ENCODE data around the gene ATP2A1.
"Not testable (repeated sequence)": the region's sequence is repeated elsewhere in the genome, so short reads cannot be mapped to it uniquely, and the experiment has no call there.

The ATP2A1 gene

DNA sequence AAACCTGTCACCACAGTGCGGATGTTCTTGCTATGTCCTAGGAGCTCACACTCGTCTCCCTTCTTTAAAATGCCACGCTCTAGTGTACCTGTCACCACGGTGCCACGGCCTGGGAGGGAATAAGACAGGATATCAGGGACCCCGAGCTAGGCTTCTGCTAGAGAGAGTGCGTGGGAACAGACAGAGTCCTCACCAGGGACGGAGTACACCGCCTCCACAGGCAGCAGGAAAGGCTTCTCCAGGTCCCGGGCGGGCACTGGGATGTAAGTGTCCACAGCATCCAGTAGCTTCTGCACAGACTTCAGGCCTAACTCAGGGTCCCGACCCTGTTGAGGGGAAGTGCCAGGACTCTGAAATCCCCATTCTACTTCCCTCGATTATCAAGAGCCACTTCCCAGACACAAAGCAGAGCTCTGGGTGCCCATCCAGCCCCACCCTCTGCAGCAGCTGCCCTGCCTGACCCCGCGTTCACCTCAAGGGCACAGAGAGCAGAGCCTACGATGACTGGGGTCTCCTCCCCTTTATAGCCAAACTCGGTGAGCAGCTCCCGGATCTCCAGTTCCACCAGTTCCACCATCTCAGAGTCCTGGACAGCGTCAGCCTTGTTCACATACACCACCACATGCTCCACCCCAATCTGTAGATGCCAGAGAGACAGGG lies 33.9 kb upstream of the ATP2A1 start:
- peak overlapping the region; percentile 95 to 98 for H3K4me3 Mint-ChIP-seq
- no peaks in the 10 kb centered on the region for H3K9me3 Mint-ChIP-seq
- peaks cover 46% of the 10 kb centered on the region for H3K4me1 Mint-ChIP-seq
- DNase-seq, result no peak
- ATAC-seq, result no peak
- H3K27ac Mint-ChIP-seq, result peak overlapping the region in 1 of 2 donors; percentile 42
- no peaks in the 10 kb centered on the region for H3K27me3 Mint-ChIP-seq

DNA sequence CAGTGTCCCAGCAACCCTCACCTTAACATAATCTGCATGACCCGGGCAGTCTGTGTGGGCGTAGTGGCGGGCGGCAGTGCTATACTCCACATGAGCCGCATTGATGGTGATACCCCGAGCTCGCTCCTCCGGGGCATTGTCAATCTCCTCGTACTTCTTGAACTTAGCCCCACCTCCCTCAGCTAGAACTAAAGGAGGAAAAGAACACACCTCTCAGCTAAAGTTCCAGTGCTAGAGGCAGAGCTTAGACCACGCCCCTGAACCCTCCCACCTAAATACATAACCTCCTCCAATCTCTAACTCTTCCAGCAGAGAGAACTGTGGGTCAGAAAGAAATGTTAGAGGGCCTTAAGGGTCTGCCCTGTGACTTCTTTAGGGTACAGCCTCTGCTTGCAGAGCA lies 33.0 kb upstream of the ATP2A1 start:
- Mint-ChIP-seq H3K4me1 (peaks cover 46% of the 10 kb centered on the region), H3K27ac (peak overlapping the region; percentile 98 to 99), H3K9me3 (no peaks in the 10 kb centered on the region), H3K4me3 (peak overlapping the region; percentile 95 to 98), H3K27me3 (no peaks in the 10 kb centered on the region)
- no peak for ATAC-seq
- DNase-seq, result no peak

DNA sequence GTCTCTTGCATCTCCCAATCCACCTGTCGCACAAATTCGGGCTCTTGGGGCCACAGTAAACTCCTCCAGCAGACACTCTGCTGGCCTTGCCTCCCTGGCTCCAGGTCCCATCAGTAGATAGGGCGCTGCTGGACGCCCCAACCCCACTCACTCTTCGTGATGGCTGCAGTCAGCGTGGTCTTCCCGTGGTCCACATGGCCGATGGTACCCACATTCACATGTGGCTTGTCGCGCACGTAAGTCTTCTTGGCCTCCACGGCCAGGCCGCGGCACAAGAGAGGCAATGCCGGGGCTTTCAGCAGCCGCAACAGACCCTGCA lies 32.6 kb upstream of the ATP2A1 start:
- H3K27me3 Mint-ChIP-seq, result no peaks in the 10 kb centered on the region
- ATAC-seq (peak; percentile 1), DNase-seq (no peak)
- peak overlapping the region; percentile 95 to 98 for H3K4me3 Mint-ChIP-seq
- no peaks in the 10 kb centered on the region for H3K9me3 Mint-ChIP-seq
- peaks cover 46% of the 10 kb centered on the region for H3K4me1 Mint-ChIP-seq
- peak overlapping the region; percentile 98 to 99 for H3K27ac Mint-ChIP-seq

DNA sequence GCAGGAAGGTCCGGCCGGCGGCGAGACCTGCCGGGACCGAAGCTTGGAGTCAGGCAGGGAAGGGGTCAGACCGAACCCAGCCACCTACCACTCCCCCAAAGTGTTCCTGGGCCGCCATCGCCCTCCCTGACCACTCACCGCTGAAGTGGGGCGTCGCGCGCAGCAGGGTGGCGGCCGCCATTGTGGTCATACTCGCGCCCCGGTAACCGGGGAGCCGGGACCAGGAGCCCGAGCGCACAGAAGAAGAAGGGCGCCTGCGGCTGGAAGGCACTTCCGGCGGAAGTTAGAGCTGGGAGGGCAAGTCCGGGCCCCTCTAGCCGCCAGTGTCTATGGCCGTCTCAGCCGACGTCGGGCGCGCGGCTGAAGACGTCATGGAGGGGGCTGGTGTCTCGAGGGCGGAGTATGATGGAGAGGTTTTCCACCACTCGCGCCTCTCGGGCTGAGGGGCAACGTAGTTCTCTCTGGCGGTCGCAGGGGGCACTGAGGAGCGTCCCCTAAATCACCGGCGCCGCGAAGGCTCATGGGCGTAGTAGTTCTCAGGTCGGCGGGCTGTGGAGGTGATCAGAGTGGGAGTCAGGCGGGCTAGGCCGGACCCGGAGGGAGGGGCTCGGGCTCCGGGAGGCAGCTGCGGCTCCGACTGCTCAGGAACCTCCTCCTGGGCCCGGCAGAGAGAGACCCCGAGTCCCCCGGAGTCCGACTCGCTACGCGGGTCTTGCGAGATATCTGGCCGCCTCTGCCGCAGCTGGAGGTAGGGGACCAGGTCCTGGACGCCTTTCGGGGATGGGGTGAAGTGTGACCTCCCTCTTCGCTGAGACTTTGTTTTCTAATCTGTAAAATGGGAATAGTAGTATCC lies 32.0 kb upstream of the ATP2A1 start, which contains the start of gene TUFM:
TUFM (minus strand) TSS at position 269 of the 853 bp plus-strand sequence; CDS start at position 190, 79 bp downstream.
- no peaks in the 10 kb centered on the region for H3K9me3 Mint-ChIP-seq
- peak within 1 kb of the TSS; percentile 95 to 98 for H3K4me3 Mint-ChIP-seq
- DNase-seq (peak; percentile 98 to 99), ATAC-seq (peak; percentile 97)
- H3K4me1 Mint-ChIP-seq, result peaks cover 51% of the 10 kb centered on the region
- peak within 1 kb of the TSS; percentile 98 to 99 for H3K27ac Mint-ChIP-seq
- no peaks in the 10 kb centered on the region for H3K27me3 Mint-ChIP-seq

DNA sequence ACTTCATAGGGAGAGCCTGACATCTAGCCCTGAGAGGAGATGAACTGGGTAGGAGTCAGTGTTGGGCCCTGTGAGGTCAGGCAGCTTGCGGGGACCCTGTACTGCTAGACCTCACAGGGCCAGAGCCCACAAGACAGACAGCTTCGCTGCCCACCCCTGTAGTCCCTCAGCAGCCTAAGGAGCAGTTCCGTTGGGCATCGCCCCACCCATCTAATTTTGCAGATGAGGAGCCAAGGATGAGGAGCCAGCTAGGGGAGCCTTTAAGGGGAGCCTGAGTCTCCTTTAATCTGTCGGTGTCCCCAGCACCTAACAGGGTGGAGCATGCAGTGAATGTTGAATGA lies 31.4 kb upstream of the ATP2A1 start:
- ATAC-seq (peak; percentile 6), DNase-seq (no peak)
- no peaks in the 10 kb centered on the region for H3K27me3 Mint-ChIP-seq
- peaks cover 51% of the 10 kb centered on the region for H3K4me1 Mint-ChIP-seq
- H3K27ac Mint-ChIP-seq, result peak overlapping the region; percentile 98 to 99
- peak overlapping the region; percentile 95 to 98 for H3K4me3 Mint-ChIP-seq
- H3K9me3 Mint-ChIP-seq, result no peaks in the 10 kb centered on the region

DNA sequence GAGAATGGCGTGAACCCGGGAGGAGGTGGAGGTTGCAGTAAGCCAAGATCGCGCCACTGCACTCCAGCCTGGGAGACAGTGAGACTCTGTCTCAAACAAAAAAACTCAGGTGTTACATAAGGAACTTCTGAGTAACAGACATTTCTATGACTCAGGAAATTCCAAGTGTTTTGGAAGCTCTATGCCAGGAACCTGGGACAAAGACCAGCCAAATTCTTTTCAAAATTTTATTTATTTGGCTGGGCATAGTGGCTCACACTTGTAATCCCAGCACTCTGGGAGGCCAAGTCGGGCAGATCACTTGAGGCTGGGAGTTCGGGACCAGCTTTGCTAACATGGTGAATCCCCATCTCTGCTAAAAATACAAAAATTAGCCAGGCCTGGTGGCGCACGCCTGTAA lies 19.9 kb upstream of the ATP2A1 start:
- no peak for DNase-seq
- Mint-ChIP-seq H3K27ac (no peak overlapping the region), H3K27me3 (no peaks in the 10 kb centered on the region), H3K9me3 (no peaks in the 10 kb centered on the region), H3K4me3 (no peak overlapping the region), H3K4me1 (peaks cover 18% of the 10 kb centered on the region)
- no peak for ATAC-seq

DNA sequence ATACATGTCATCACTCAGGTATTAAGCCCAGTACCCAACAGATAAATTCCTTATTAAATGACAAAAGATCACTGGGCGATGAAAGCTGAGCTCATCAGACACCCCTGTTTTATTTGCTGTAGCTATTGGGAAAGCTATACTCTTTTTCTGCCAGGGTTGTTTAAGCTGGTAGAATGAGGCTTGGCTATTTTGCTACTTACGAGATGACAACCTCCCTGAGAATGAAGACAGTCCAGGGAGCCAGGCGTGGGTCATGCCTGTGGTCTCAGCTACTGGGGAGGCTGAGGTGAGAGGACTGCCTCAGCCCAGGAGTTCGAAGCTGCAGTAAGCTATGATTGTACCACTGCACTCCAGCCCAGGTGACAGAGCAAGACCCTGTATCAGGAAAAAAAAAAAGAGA lies 19.0 kb upstream of the ATP2A1 start:
- H3K4me3 Mint-ChIP-seq, result no peak overlapping the region
- H3K27ac Mint-ChIP-seq, result peak overlapping the region in 1 of 2 donors; percentile 86
- DNase-seq, result no peak
- no peak for ATAC-seq
- peaks cover 25% of the 10 kb centered on the region for H3K4me1 Mint-ChIP-seq
- H3K9me3 Mint-ChIP-seq, result no peaks in the 10 kb centered on the region
- H3K27me3 Mint-ChIP-seq, result no peaks in the 10 kb centered on the region

DNA sequence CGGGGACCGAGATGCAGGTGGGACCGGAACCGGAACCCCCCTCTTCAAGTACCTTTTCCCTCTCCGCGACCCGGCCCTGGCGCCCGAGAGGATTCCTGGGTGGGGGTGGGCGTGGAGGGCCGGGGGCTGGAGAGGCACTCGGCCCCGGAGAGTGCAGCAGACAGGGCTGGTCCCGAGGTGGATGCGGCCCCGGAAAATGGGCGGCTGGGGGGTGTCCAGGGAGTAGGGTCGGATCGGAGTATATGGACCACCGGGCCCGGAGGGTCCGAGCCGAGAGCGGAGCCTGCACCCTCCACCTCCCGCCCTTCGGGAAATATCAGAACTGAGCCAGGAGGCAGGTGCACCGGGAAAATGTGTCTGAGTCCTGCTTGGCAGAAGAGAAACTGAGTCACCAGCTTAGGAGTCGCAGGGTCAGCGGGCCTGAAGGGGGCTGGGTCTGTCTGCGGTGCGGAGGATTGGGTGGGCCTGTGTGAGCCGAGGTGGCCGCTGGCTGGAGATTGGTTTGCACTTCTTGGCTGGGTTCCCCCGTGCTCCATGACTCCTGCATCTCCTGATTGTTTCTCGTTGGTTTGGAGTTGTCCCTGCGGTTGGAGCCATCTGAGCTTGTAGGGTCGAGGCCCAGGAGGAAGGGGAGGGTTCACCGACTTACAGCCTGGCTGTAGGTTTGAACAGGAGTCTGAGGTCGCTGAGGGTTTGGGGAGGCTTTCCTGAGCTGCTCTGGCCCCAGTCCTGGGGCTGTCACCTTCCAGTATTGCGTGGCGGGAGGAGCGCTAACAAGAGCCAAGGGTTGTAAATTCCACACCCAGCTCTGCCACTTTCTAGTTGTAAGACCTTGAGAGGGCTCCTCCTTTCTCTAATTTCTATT lies 14.1 kb upstream of the ATP2A1 start:
- Mint-ChIP-seq H3K4me1 (peaks cover 52% of the 10 kb centered on the region), H3K9me3 (no peaks in the 10 kb centered on the region), H3K4me3 (peak overlapping the region; percentile 91 to 92), H3K27me3 (no peaks in the 10 kb centered on the region), H3K27ac (peak overlapping the region; percentile 97 to 99)
- no peak for DNase-seq
- peak; percentile 2 for ATAC-seq

DNA sequence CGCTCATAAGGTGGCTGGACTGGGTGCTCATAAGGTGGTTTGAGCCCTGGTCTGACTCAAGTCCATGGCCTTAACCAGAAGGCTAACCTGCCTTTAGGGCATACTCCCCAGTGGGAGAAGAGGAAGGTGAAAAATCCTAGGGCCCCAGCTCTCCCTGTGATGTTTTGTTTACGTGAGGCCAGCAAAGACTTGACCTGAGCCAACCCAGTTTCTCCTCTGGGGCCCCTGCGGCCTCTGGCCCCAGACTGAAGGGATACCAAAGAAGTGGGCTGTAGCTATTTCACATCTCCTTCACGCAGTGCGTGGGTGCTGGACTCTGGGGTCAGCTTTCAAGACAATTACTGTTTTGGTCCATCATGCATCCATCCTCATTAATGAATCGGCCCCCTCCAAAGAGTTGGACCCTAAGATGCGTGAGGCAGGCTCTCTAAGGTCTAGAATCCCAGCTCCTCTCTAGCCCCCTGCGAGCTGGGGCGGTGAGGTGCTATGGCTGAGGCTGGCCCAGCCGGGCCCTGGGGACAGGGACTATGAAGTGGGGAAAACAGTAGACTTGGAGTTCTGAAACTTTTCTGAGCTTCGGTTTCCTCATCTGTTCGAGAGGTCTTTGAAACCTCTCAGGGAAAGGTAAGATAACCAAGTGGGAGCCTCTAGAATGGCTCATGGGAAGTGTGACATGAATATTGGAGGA lies 13.1 kb upstream of the ATP2A1 start:
- ATAC-seq, result no peak
- Mint-ChIP-seq H3K4me3 (peak overlapping the region; percentile 91 to 92), H3K4me1 (peaks cover 52% of the 10 kb centered on the region), H3K27ac (peak overlapping the region in 1 of 2 donors; percentile 42), H3K9me3 (no peaks in the 10 kb centered on the region), H3K27me3 (no peaks in the 10 kb centered on the region)
- no peak for DNase-seq

DNA sequence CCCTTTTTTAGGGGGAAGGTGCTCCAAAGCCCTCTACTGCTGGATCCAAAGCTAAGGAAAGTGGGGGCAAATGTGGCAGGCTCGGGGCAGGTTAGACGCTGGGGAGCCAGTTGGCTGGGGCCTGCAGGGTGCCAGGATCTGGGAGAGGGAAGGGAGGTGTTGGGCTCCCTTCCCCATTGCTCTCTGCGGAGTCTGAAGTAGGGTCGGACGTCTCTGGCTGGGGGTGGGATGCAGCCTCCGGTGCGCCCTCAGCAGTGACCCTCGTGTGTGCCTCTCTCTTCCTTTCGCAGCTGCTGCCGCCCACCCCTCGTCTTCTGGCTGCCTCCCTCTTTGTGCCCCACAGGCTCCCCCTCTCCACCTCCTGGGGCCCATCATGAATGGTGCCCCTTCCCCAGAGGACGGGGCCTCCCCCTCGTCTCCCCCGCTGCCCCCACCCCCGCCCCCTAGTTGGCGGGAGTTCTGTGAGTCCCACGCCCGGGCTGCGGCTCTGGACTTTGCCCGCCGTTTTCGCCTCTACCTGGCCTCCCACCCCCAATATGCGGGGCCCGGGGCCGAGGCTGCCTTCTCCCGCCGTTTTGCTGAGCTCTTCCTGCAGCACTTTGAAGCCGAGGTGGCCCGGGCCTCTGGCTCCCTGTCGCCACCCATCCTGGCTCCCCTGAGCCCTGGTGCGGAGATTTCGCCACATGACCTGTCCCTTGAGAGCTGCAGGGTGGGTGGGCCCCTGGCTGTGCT lies 12.4 kb upstream of the ATP2A1 start:
- Mint-ChIP-seq H3K27ac (no peak overlapping the region), H3K4me1 (peaks cover 52% of the 10 kb centered on the region), H3K4me3 (peak overlapping the region in 1 of 2 donors; percentile 25), H3K27me3 (no peaks in the 10 kb centered on the region), H3K9me3 (no peaks in the 10 kb centered on the region)
- no peak for DNase-seq
- ATAC-seq, result no peak

DNA sequence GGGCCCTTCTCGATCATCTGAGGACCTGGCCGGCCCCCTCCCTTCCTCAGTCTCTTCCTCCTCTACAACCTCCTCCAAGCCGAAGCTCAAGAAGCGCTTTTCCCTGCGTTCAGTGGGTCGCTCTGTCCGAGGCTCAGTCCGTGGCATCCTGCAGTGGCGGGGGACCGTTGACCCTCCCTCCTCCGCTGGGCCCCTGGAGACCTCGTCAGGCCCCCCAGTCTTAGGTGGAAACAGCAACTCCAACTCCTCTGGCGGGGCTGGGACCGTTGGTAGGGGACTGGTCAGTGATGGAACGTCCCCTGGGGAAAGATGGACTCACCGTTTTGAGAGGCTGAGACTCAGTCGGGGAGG lies 11.9 kb upstream of the ATP2A1 start:
- Mint-ChIP-seq H3K4me1 (peaks cover 52% of the 10 kb centered on the region), H3K4me3 (no peak overlapping the region), H3K27me3 (no peaks in the 10 kb centered on the region), H3K9me3 (no peaks in the 10 kb centered on the region), H3K27ac (no peak overlapping the region)
- ATAC-seq (no peak), DNase-seq (no peak)

DNA sequence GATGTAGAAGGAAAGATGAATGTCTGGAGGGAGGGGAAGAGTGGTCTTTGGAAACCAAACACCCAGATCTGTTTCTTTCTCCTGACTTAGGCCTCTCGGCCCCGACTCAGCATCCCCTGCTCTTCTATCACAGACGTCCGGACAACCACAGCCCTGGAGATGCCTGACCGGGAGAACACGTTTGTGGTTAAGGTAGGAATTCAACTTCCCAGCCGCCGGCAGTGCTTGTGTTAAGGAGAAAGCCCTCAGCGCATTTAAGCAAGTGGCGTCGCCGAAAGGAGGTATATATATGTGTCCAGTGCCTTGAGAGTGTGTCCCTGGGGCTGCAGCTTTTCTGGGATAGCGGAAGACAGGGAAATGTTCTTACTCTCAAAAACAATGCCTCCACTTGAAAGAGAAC lies 11.0 kb upstream of the ATP2A1 start:
- no peak overlapping the region for H3K4me3 Mint-ChIP-seq
- peaks cover 45% of the 10 kb centered on the region for H3K4me1 Mint-ChIP-seq
- no peaks in the 10 kb centered on the region for H3K27me3 Mint-ChIP-seq
- no peak overlapping the region for H3K27ac Mint-ChIP-seq
- no peaks in the 10 kb centered on the region for H3K9me3 Mint-ChIP-seq
- ATAC-seq, result no peak
- no peak for DNase-seq

DNA sequence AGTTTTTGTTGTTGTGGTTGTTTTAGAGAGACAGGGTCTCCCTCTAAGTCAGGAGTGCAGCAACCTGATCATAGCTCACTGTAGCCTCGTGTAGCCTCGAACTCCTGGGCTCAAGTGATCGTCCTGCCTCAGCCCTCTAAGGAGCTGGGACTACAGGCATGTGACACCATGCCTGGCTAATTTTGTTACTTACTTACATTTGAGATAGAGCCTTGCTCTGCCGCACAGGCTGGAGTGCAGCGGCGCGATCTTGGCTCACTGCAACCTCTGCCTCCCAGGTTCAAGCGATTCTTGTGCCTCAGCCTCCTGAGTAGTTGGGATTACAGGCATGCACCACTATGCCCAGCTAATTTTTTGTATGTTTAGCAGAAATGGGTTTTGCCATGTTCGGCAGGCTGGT lies 10.6 kb upstream of the ATP2A1 start:
- DNase-seq, H3K27me3 Mint-ChIP-seq, H3K9me3 Mint-ChIP-seq, ATAC-seq, H3K4me3 Mint-ChIP-seq: not testable (repeated sequence)
- H3K4me1 Mint-ChIP-seq, result peaks cover 41% of the 10 kb centered on the region
- peak overlapping the region in 1 of 2 donors; percentile 6 for H3K27ac Mint-ChIP-seq

DNA sequence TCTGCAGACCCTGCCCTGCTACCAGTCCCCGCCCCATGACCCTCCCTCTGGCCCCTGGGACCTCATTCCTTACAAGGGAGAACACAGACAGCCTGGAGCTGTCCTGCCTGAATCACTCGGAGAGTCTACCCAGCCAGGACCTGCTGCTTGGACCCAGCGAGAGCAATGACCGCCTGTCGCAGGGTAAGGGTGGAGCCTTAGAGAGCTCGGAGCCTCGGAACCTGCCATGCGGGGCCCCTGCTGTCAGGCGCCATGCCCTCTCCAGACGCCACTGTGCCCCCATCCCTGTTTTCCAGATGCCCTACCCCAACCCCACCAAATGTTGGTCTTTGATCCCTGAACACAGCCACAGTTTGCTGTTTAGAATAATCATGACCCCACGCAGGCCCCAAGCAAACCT lies 9.1 kb upstream of the ATP2A1 start:
- DNase-seq, result no peak
- H3K27ac Mint-ChIP-seq, result no peak overlapping the region
- H3K27me3 Mint-ChIP-seq, result no peaks in the 10 kb centered on the region
- no peaks in the 10 kb centered on the region for H3K9me3 Mint-ChIP-seq
- ATAC-seq, result no peak
- no peak overlapping the region for H3K4me3 Mint-ChIP-seq
- peaks cover 37% of the 10 kb centered on the region for H3K4me1 Mint-ChIP-seq

DNA sequence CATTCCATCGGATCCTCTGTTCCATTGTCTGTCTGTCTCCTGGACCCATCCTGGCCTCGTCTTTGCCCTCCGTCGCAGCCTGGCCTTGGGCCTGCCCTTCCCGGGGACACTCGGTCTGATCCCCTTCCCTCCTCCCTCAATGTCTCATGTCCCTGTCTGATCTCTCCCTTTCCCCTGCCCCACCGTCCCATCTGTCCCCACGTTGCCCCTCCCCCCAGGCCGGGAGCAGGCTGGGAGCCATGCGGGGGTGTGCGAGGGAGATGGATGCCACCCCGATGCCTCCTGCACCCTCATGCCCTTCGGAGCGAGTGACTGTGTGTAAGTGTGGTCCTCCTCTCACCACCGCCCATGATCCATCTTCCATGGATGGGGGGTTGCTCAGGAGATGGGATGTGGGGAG lies 5.3 kb upstream of the ATP2A1 start:
- Mint-ChIP-seq H3K4me1 (peaks cover 29% of the 10 kb centered on the region), H3K9me3 (no peaks in the 10 kb centered on the region), H3K27ac (no peak overlapping the region), H3K27me3 (no peaks in the 10 kb centered on the region), H3K4me3 (no peak overlapping the region)
- ATAC-seq, result no peak
- DNase-seq, result no peak

All from stimulated activated naive CD8-positive, alpha-beta T cell treated with anti-CD3 and anti-CD28 coated beads, Interleukin-15, amount 100 ng/mL, for 72 hours (primary cell).